ENCODE measurements around the gene AGTRAP. TPM values are rescaled to one million over a fixed set of nuclear protein-coding genes. Genes with fewer than 3 reads are reported as not detected.

AGTRAP gene
- total RNA-seq, 1 experiment from 2014 or later: 30.4 TPM

DNA sequence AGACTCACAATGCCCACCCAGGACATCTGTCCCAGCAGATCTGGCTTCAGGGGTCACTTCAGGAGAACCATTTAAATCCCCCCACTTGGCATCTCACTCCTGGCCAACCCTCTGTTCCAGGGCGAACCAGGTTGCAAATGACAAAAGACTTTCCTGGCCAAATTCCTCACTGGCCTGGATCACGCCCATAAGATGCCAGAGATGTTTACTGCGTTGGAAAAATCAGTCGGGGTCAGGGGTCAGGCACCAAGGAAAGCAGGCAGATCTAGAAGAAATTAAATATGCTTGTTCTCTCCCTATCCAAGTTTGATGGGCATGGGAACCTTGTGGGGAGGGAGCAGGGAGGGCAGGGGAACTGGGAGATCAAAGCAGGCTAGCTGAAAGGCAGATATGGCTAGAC lies 14.6 kb upstream of the AGTRAP start:
- intact Hi-C loops (cut with micrococcal nuclease; ENCODE audit: unreplicated experiment): no loop called here
- CTCF ChIA-PET: no interaction called here
- Mint-ChIP-seq H3K4me1 (ENCODE audit: low read depth, unreplicated experiment) (no peaks in the 10 kb centered on the region), H3K9me3 (ENCODE audit: low read depth, unreplicated experiment) (no peaks in the 10 kb centered on the region), H3K36me3 (ENCODE audit: insufficient read depth, unreplicated experiment) (no peaks in the 10 kb centered on the region), H3K27ac (ENCODE audit: unreplicated experiment) (no peak overlapping the region), H3K27me3 (ENCODE audit: unreplicated experiment) (peaks cover 4% of the 10 kb centered on the region), H3K4me3 (ENCODE audit: low read depth, unreplicated experiment) (no peak overlapping the region)
- TF ChIP-seq, protein P1, sequence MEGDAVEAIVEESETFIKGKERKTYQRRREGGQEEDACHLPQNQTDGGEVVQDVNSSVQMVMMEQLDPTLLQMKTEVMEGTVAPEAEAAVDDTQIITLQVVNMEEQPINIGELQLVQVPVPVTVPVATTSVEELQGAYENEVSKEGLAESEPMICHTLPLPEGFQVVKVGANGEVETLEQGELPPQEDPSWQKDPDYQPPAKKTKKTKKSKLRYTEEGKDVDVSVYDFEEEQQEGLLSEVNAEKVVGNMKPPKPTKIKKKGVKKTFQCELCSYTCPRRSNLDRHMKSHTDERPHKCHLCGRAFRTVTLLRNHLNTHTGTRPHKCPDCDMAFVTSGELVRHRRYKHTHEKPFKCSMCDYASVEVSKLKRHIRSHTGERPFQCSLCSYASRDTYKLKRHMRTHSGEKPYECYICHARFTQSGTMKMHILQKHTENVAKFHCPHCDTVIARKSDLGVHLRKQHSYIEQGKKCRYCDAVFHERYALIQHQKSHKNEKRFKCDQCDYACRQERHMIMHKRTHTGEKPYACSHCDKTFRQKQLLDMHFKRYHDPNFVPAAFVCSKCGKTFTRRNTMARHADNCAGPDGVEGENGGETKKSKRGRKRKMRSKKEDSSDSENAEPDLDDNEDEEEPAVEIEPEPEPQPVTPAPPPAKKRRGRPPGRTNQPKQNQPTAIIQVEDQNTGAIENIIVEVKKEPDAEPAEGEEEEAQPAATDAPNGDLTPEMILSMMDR (IDR thresholded peaks at IDR 0.05; ENCODE audit: unreplicated experiment): no peak
- no TSS peak for BruUV-seq (replicated peaks)
- DNase-seq: no peak

DNA sequence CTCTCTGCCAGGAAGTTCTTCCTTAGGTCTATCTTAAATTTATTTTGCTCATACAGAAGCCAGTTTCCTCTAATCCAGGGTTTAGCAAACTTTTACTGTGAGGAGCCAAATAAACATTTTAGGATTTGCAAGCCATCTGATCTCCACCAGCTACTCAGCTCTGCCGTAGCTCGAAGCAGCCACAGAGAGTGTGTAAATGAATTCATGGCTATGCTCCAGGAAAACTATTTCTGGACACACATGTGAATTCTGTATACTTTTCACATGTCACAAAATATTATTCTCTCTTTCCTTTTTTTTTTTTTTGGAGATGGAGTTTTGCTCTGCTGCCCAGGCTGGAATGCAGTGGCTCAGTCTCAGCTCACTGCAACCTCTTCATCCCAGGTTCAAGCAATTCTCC lies 13.4 kb upstream of the AGTRAP start:
- intact Hi-C loops (cut with micrococcal nuclease; ENCODE audit: unreplicated experiment): no loop called here
- DNase-seq: no peak
- TF ChIP-seq, protein P1 (IDR thresholded peaks at IDR 0.05; ENCODE audit: unreplicated experiment): no peak
- H3K4me1 Mint-ChIP-seq (ENCODE audit: low read depth, unreplicated experiment): no peaks in the 10 kb centered on the region
- H3K4me3 Mint-ChIP-seq (ENCODE audit: low read depth, unreplicated experiment): no peak overlapping the region
- CTCF ChIA-PET: interaction anchor here (0.7 kb wide), 1 partner anchor 69 kb away, joined by 3 read pairs; no protein-coding TSS in a partner anchor
- no TSS peak for BruUV-seq (replicated peaks)
- H3K27me3 Mint-ChIP-seq (ENCODE audit: unreplicated experiment): no peaks in the 10 kb centered on the region
- no peaks in the 10 kb centered on the region for H3K9me3 Mint-ChIP-seq (ENCODE audit: low read depth, unreplicated experiment)
- no peak overlapping the region for H3K27ac Mint-ChIP-seq (ENCODE audit: unreplicated experiment)
- no peaks in the 10 kb centered on the region for H3K36me3 Mint-ChIP-seq (ENCODE audit: insufficient read depth, unreplicated experiment)

DNA sequence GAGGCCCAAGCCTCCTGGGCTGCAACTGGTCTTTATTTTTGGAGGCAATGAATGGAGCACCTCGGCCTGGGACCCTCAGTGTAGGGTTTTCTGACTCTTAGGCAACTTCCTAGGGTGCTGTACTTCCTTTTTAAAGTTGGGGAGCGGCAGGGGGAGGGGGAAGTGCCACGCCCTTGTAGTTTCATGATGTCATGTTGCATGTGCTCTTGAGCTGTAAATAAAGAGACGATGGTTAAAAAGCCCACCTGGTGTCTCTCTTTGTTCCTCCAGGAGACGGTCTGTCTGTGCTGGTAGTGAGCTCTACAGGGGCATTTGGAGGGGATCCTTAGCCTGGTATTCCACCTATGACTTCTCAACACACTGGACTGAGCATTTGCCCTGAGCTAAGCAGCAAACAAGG lies 10.3 kb upstream of the AGTRAP start:
- Mint-ChIP-seq H3K27me3 (ENCODE audit: unreplicated experiment) (no peaks in the 10 kb centered on the region), H3K4me3 (ENCODE audit: low read depth, unreplicated experiment) (no peak overlapping the region), H3K27ac (ENCODE audit: unreplicated experiment) (no peak overlapping the region), H3K36me3 (ENCODE audit: insufficient read depth, unreplicated experiment) (no peaks in the 10 kb centered on the region), H3K4me1 (ENCODE audit: low read depth, unreplicated experiment) (no peaks in the 10 kb centered on the region), H3K9me3 (ENCODE audit: low read depth, unreplicated experiment) (no peaks in the 10 kb centered on the region)
- CTCF ChIA-PET: no interaction called here
- no TSS peak for BruUV-seq (replicated peaks)
- no peak for DNase-seq
- intact Hi-C loops (cut with micrococcal nuclease; ENCODE audit: unreplicated experiment): no loop called here
- TF ChIP-seq, protein P1 (IDR thresholded peaks at IDR 0.05; ENCODE audit: unreplicated experiment): no peak

DNA sequence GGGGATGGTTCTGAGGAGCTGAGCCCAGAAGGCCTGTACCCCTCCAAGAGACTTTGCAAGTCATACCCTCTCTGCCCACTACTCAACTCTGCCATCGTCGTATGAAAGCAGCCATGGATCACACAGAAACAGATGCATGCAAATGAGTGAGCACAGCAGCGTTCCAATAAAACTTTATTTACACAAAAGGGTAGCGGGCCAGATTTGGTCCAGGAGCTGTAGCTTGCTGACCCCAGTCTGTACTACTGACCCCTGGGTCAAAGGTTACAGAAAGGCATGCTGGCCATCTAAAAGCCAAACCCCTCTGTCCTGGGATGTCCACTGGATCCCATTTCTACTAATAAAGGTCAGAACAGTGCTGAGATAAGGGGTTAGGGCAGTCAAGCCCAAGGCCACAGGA lies 8.8 kb upstream of the AGTRAP start:
- H3K27ac Mint-ChIP-seq (ENCODE audit: unreplicated experiment): no peak overlapping the region

More for the DNA sequence above, 8.8 kb upstream of the AGTRAP start:
- Mint-ChIP-seq H3K4me1 (ENCODE audit: low read depth, unreplicated experiment) (no peaks in the 10 kb centered on the region), H3K9me3 (ENCODE audit: low read depth, unreplicated experiment) (no peaks in the 10 kb centered on the region), H3K36me3 (ENCODE audit: insufficient read depth, unreplicated experiment) (no peaks in the 10 kb centered on the region), H3K4me3 (ENCODE audit: low read depth, unreplicated experiment) (no peak overlapping the region), H3K27me3 (ENCODE audit: unreplicated experiment) (no peaks in the 10 kb centered on the region)
- TF ChIP-seq, protein P1 (IDR thresholded peaks at IDR 0.05; ENCODE audit: unreplicated experiment): no peak
- CTCF ChIA-PET: no interaction called here
- no TSS peak for BruUV-seq (replicated peaks)
- DNase-seq: no peak
- intact Hi-C loops (cut with micrococcal nuclease; ENCODE audit: unreplicated experiment): no loop called here
